ENCODE results near the gene FGF19. TPM values are rescaled to one million over a fixed set of nuclear protein-coding genes. Genes with fewer than 3 reads are reported as not detected.

Gene FGF19
- total RNA-seq, 3 donors from 2014 or later (not counting 1 experiment from before 2014, with no cell fraction given), result not detected

GRCh38 chr11:69655479-69656428 is 48.1 kb downstream of the FGF19 start:
- Histone ChIP-seq H3K4me1 (ENCODE audit: control insufficient read depth, insufficient read depth, low read length) (no peaks in the 10 kb centered on the region), H3K27me3 (ENCODE audit: control insufficient read depth, insufficient read depth, low read length) (no peaks in the 10 kb centered on the region), H3K4me3 (ENCODE audit: low read length) (no peak overlapping the region), H3K9me3 (ENCODE audit: control insufficient read depth, insufficient read depth, low read length) (no peaks in the 10 kb centered on the region), H3K27ac (ENCODE audit: low read length) (no peak overlapping the region), H3K36me3 (ENCODE audit: control insufficient read depth, insufficient read depth, low read length) (no peaks in the 10 kb centered on the region)
- Mint-ChIP-seq H3K4me3 (no peak overlapping the region), H3K9me3 (no peaks in the 10 kb centered on the region), H3K27ac (no peak overlapping the region), H3K36me3 (no peaks in the 10 kb centered on the region), H3K4me1 (no peaks in the 10 kb centered on the region), H3K27me3 (ENCODE audit: low read depth in 2 of 2) (no peaks in the 10 kb centered on the region)
- no peak for DNase-seq
- 91% methylated on average over 19 of the region's 19 CpGs for WGBS (ENCODE audit: insufficient coverage)
- no peak for TF ChIP-seq CTCF (IDR thresholded peaks at IDR 0.05)
- intact Hi-C loops (cut with micrococcal nuclease), result no loop called here
- no peak for ATAC-seq

GRCh38 chr11:69654660-69655478 is 49.0 kb downstream of the FGF19 start:
- intact Hi-C loops (cut with micrococcal nuclease), result no loop called here
- H3K36me3 Mint-ChIP-seq, result no peaks in the 10 kb centered on the region
- H3K27ac Mint-ChIP-seq, result no peak overlapping the region
- no peaks in the 10 kb centered on the region for H3K4me1 ChIP-seq (ENCODE audit: control insufficient read depth, insufficient read depth, low read length)
- TF ChIP-seq CTCF (IDR thresholded peaks at IDR 0.05), result no peak
- H3K36me3 ChIP-seq (ENCODE audit: control insufficient read depth, insufficient read depth, low read length), result no peaks in the 10 kb centered on the region
- no peak overlapping the region for H3K27ac ChIP-seq (ENCODE audit: low read length)
- no peaks in the 10 kb centered on the region for H3K9me3 Mint-ChIP-seq
- no peaks in the 10 kb centered on the region for H3K4me1 Mint-ChIP-seq
- no peaks in the 10 kb centered on the region for H3K9me3 ChIP-seq (ENCODE audit: control insufficient read depth, insufficient read depth, low read length)
- H3K4me3 Mint-ChIP-seq, result no peak overlapping the region
- H3K4me3 ChIP-seq (ENCODE audit: low read length), result no peak overlapping the region
- 91% methylated on average over 27 of the region's 27 CpGs for WGBS (ENCODE audit: insufficient coverage)
- H3K27me3 ChIP-seq (ENCODE audit: control insufficient read depth, insufficient read depth, low read length), result no peaks in the 10 kb centered on the region
- H3K27me3 Mint-ChIP-seq (ENCODE audit: low read depth in 2 of 2), result no peaks in the 10 kb centered on the region
- no peak for DNase-seq
- no peak for ATAC-seq

GRCh38 chr11:69654001-69654659 is 49.7 kb downstream of the FGF19 start:
- Histone ChIP-seq H3K4me1 (ENCODE audit: control insufficient read depth, insufficient read depth, low read length) (no peaks in the 10 kb centered on the region), H3K36me3 (ENCODE audit: control insufficient read depth, insufficient read depth, low read length) (no peaks in the 10 kb centered on the region), H3K27me3 (ENCODE audit: control insufficient read depth, insufficient read depth, low read length) (no peaks in the 10 kb centered on the region), H3K9me3 (ENCODE audit: control insufficient read depth, insufficient read depth, low read length) (no peaks in the 10 kb centered on the region), H3K4me3 (ENCODE audit: low read length) (no peak overlapping the region), H3K27ac (ENCODE audit: low read length) (no peak overlapping the region)
- H3K36me3 Mint-ChIP-seq, result no peaks in the 10 kb centered on the region
- H3K4me1 Mint-ChIP-seq, result no peaks in the 10 kb centered on the region
- no peaks in the 10 kb centered on the region for H3K9me3 Mint-ChIP-seq
- DNase-seq, result no peak
- H3K4me3 Mint-ChIP-seq, result no peak overlapping the region
- no peak overlapping the region for H3K27ac Mint-ChIP-seq
- no peak for TF ChIP-seq CTCF (IDR thresholded peaks at IDR 0.05)
- 90% methylated on average over 38 of the region's 38 CpGs for WGBS (ENCODE audit: insufficient coverage)
- intact Hi-C loops (cut with micrococcal nuclease), result no loop called here
- ATAC-seq, result no peak
- no peaks in the 10 kb centered on the region for H3K27me3 Mint-ChIP-seq (ENCODE audit: low read depth in 2 of 2)
